ENCODE results near the gene COL5A2.

DNA sequence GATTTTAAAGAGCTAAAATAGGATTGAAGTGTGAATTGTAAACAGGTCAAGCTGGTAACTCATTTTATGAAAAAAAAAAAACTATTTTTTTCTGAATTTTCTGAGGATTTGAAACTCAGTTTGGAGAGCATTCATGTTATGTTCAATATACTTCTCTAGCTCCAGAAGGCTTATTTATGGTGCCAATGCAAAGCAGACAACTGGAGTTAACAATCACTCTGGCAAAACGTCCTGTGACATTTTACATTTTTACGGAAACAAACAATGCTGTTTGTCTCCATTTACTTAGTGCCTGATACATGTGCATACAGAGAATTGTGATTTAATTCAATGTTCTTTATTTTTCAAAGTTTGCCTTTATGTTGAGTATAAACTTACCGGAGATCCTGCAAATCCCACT is 96.0 kb downstream of the COL5A2 start:
- TF ChIP-seq RAD21 (IDR thresholded peaks at IDR 0.05; ENCODE audit: insufficient read depth, low read depth, low read length) (no peak), EP300 (IDR thresholded peaks at IDR 0.05; ENCODE audit: borderline replicate concordance in 1 of 2, control insufficient read depth in 1 of 2, low read depth in 2 of 2, low read length in 2 of 2) (no peak), SPI1 (IDR thresholded peaks at IDR 0.05; ENCODE audit: borderline replicate concordance, insufficient read depth, low read depth, low read length) (no peak), BRCA1 (IDR thresholded peaks at IDR 0.05; ENCODE audit: low read depth, low read length) (no peak), ATF7 (IDR thresholded peaks at IDR 0.05; ENCODE audit: low read depth) (no peak), POLR2A (IDR thresholded peaks at IDR 0.05; ENCODE audit: low read depth, low read length) (no peak), BHLHE40 (IDR thresholded peaks at IDR 0.05; ENCODE audit: borderline replicate concordance in 1 of 2, low read depth in 2 of 2, low read length in 1 of 2) (no peak), CTCF (IDR thresholded peaks at IDR 0.05 in 2 of 3, conservative IDR thresholded peaks at IDR 0.05 in 1 of 3; ENCODE audit: control insufficient read depth in 2 of 3, extremely low read depth in 1 of 3, insufficient read depth in 1 of 3, low read depth in 3 of 3, low read length in 3 of 3) (no peak), JUNB (IDR thresholded peaks at IDR 0.05) (no peak)
- TF ChIP-seq, protein P1, sequence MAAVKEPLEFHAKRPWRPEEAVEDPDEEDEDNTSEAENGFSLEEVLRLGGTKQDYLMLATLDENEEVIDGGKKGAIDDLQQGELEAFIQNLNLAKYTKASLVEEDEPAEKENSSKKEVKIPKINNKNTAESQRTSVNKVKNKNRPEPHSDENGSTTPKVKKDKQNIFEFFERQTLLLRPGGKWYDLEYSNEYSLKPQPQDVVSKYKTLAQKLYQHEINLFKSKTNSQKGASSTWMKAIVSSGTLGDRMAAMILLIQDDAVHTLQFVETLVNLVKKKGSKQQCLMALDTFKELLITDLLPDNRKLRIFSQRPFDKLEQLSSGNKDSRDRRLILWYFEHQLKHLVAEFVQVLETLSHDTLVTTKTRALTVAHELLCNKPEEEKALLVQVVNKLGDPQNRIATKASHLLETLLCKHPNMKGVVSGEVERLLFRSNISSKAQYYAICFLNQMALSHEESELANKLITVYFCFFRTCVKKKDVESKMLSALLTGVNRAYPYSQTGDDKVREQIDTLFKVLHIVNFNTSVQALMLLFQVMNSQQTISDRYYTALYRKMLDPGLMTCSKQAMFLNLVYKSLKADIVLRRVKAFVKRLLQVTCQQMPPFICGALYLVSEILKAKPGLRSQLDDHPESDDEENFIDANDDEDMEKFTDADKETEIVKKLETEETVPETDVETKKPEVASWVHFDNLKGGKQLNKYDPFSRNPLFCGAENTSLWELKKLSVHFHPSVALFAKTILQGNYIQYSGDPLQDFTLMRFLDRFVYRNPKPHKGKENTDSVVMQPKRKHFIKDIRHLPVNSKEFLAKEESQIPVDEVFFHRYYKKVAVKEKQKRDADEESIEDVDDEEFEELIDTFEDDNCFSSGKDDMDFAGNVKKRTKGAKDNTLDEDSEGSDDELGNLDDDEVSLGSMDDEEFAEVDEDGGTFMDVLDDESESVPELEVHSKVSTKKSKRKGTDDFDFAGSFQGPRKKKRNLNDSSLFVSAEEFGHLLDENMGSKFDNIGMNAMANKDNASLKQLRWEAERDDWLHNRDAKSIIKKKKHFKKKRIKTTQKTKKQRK (IDR thresholded peaks at IDR 0.05; ENCODE audit: low read depth, low read length), result no peak
- TF ChIP-seq, protein P2, sequence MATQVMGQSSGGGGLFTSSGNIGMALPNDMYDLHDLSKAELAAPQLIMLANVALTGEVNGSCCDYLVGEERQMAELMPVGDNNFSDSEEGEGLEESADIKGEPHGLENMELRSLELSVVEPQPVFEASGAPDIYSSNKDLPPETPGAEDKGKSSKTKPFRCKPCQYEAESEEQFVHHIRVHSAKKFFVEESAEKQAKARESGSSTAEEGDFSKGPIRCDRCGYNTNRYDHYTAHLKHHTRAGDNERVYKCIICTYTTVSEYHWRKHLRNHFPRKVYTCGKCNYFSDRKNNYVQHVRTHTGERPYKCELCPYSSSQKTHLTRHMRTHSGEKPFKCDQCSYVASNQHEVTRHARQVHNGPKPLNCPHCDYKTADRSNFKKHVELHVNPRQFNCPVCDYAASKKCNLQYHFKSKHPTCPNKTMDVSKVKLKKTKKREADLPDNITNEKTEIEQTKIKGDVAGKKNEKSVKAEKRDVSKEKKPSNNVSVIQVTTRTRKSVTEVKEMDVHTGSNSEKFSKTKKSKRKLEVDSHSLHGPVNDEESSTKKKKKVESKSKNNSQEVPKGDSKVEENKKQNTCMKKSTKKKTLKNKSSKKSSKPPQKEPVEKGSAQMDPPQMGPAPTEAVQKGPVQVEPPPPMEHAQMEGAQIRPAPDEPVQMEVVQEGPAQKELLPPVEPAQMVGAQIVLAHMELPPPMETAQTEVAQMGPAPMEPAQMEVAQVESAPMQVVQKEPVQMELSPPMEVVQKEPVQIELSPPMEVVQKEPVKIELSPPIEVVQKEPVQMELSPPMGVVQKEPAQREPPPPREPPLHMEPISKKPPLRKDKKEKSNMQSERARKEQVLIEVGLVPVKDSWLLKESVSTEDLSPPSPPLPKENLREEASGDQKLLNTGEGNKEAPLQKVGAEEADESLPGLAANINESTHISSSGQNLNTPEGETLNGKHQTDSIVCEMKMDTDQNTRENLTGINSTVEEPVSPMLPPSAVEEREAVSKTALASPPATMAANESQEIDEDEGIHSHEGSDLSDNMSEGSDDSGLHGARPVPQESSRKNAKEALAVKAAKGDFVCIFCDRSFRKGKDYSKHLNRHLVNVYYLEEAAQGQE (IDR thresholded peaks at IDR 0.05; ENCODE audit: low read depth, low read length), result no peak
- TF ChIP-seq, protein P3, sequence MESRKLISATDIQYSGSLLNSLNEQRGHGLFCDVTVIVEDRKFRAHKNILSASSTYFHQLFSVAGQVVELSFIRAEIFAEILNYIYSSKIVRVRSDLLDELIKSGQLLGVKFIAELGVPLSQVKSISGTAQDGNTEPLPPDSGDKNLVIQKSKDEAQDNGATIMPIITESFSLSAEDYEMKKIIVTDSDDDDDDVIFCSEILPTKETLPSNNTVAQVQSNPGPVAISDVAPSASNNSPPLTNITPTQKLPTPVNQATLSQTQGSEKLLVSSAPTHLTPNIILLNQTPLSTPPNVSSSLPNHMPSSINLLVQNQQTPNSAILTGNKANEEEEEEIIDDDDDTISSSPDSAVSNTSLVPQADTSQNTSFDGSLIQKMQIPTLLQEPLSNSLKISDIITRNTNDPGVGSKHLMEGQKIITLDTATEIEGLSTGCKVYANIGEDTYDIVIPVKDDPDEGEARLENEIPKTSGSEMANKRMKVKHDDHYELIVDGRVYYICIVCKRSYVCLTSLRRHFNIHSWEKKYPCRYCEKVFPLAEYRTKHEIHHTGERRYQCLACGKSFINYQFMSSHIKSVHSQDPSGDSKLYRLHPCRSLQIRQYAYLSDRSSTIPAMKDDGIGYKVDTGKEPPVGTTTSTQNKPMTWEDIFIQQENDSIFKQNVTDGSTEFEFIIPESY (IDR thresholded peaks at IDR 0.05), result no peak

Data from GM12878 (cell line).